GM18526 (cell line): ENCODE results near the gene NDUFB5.

Experiments
- POLR2A ChIP-seq: IDR thresholded peaks from 3 replicates; pipeline ENCODE4 v1.6.1; 2011; ENCODE audit not compliant: insufficient read length; ENCODE audit errors: extremely low read depth

Gene NDUFB5

GRCh38 chr3:179604321-179605078 is at the start of gene NDUFB5, which contains the start of gene MRPL47:
TSS of gene NDUFB5 (plus strand) at chr3:179604794. CDS start at chr3:179604816, 22 bp downstream.
TSS of gene MRPL47 (minus strand) at chr3:179604638. CDS start at chr3:179604624, 14 bp downstream.
- peak; percentile 83 for TF ChIP-seq POLR2A

- no peak for TF ChIP-seq POLR2A
These were observed 45.7 kb upstream of the NDUFB5 start for GRCh38 chr3:179558742-179559364.

- TF ChIP-seq POLR2A, result no peak
These were observed 43.8 kb upstream of the NDUFB5 start for GRCh38 chr3:179560791-179561190.

- peak; percentile 73 for TF ChIP-seq POLR2A
These were observed 41.9 kb upstream of the NDUFB5 start, which contains the start of gene ACTL6A for GRCh38 chr3:179562591-179563270. TSS of gene ACTL6A (plus strand) at chr3:179562926. CDS start at chr3:179563093, 167 bp downstream.

GRCh38 chr3:179563271-179563783 is 41.3 kb upstream of the NDUFB5 start:
- peak; percentile 5 for TF ChIP-seq POLR2A

GRCh38 chr3:179565496-179565895 is 39.1 kb upstream of the NDUFB5 start:
- TF ChIP-seq POLR2A, result no peak

- TF ChIP-seq POLR2A, result no peak
These were observed 23.6 kb upstream of the NDUFB5 start for GRCh38 chr3:179580992-179581391.

GRCh38 chr3:179589143-179589542 is 15.5 kb upstream of the NDUFB5 start:
- no peak for TF ChIP-seq POLR2A

- TF ChIP-seq POLR2A, result no peak
These were observed 13.9 kb upstream of the NDUFB5 start for GRCh38 chr3:179590669-179591068.

GRCh38 chr3:179591313-179591712 is 13.3 kb upstream of the NDUFB5 start:
- TF ChIP-seq POLR2A, result no peak

- no peak for TF ChIP-seq POLR2A
These were observed 5.1 kb upstream of the NDUFB5 start for GRCh38 chr3:179599531-179599930.

GRCh38 chr3:179603321-179603720 is 1.3 kb upstream of the NDUFB5 start:
- no peak for TF ChIP-seq POLR2A

GRCh38 chr3:179603831-179604230 is 763 bp upstream of the NDUFB5 start:
- TF ChIP-seq POLR2A, result no peak

- TF ChIP-seq POLR2A, result no peak
These were observed 2.0 kb downstream of the NDUFB5 start for GRCh38 chr3:179606534-179607085.
